Right renal pelvis (tissue), 4 donors: ENCODE measurements around the gene RCAN2. TPM values are rescaled to one million over a fixed set of nuclear protein-coding genes. Genes with fewer than 3 reads are reported as not detected.

Experiments
- DNase-seq, 4 donors: peaks; one replicate each; pipeline ENCODE4 v3.0.0-alpha.2; 2013; ENCODE audit warnings: low read depth in 4 of 4, low spot score in 3 of 4, missing footprints in 1 of 4
- polyA plus RNA-seq, 4 donors: library from polyadenylated mRNA; unstranded; fragments of 120-200 nt; gene quantifications; one replicate each; pipeline ENCODE4 v1.2.1, GENCODE V29; 2013; ENCODE audit not compliant: insufficient read length in 4 of 4

Gene RCAN2
- 10 to 100 TPM; 23.7 to 31.3 (median 28.1) TPM for polyA plus RNA-seq

DNA sequence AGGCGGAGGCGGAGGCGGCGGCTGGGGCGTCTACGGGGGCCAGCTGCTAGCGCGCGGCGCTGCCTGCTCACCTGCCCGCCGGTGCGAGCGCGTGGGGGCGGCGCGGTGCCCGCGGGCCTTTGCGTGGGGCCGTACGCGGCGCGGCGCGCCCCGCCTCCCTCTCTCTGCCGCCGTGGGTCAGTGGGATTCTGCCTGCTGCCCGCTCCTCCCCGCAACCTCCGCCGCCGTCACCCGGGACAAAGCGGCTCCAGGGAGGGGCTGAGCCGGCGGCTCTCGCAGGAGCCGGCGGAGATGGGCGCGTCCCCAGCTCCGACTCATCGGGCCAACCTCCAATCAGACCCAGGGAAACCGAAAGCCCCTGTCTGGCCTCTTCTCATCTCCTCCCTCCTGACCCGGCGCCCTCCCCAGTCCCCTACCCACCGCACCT is at the start of gene RCAN2:
RCAN2 (minus strand) TSS at position 249 of the 427 bp plus-strand sequence.
- DNase-seq, result peak in 1 of 4 donors; percentile 40

GRCh38 chr6:46539866-46540265 is 48.6 kb upstream of the RCAN2 start:
- DNase-seq, result peak in 3 of 4 donors; percentile 18 to 50 (median 33)

DNA sequence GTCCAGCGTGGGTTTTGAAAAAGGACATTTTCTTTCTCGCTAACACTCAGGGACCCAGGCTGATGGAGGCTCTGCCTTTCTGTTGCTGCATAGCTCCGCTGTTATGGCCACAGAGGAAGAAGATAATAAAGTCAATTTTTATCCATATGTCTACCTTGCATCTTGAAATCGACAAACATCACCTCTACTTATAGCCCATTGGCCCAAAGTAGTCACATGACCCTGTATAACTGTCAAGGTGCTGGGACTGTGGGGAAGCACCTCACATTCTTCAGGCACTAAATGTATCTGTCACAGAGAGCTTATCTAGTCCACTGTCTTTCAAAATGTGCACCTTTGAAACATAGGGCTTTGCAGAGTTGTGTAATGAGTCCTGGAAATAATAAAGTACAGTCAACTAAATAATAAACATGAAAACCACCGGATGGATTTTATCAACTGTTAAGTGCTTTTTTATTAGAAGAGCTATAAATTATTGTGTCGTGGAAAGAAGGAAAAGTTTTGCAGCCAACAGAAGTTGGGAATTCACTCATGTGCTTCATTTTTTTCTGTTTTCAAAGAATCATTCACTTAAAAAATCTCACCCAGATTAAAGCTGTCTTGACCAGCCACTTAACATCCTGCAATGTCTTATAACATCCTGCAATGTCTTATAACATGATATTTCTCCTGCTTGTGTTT is 47.7 kb upstream of the RCAN2 start:
- peak; percentile 18 to 48 (median 26) for DNase-seq

- DNase-seq, result no peak
Observed at GRCh38 chr6:46530896-46531295, 39.6 kb upstream of the RCAN2 start.

- DNase-seq, result no peak
Observed at GRCh38 chr6:46528961-46529750, 37.9 kb upstream of the RCAN2 start.

DNA sequence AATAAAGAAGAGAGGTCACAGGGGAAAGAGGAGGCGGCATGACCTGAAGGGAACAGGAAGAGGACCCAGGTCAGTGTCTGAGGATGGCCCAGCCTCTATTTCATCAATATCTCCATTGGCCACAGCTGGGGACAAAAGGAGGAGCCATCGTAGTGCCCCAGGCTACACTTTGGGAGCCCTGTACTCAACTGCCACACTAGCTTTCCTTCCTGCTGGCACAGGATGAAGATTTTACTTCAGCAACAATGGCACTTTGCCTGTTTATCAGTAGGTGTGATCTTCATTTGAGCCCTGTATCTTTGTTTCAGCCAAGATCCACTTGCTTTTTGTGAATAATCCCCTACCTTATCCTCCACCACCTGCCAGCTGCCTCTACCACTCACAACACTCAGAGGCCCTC is 35.4 kb upstream of the RCAN2 start:
- DNase-seq, result no peak

GRCh38 chr6:46525583-46525982 is 34.3 kb upstream of the RCAN2 start:
- DNase-seq, result no peak

DNA sequence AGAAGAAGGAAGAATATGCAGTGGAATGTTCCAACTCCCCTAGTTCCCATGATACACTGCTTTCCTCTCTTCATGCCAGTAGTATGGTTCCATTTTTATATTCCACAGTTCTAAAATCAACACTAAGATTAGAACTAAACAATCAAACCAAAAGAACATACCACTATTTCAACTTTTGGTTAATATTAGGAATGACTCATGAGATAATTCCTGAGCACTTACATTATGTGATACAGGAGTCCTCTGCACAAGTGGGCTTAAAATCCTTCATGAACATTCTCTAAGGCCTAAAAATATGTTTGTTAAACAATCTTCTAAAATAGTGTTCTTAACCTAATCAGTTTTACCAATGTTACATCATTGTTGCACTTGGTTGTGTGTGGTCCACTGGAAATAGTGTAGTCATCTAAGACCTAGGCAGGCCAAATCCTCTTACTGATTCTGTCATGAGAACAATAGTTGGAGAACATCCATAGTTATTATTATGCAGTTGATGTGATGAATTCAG is 30.3 kb upstream of the RCAN2 start:
- DNase-seq, result no peak

DNA sequence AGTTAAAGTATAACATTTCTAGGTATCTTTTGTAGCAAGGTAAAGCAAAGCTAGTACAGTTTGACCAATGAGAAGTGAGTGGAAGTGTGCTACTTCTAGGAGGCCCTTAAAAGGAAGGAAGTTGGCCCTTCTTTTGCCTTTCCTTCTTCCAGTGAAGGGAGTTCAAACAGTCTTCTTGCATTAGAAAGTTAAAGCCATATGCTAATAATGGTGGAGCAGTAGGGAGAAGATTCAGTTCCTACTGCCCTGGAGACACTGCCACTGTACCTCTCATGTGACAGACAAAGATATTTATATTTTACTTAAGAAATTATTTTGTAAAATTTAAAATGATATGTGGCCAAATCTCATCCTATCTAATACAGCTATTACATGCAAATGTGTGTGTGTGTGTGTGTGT is 26.0 kb upstream of the RCAN2 start:
- DNase-seq, result no peak

DNA sequence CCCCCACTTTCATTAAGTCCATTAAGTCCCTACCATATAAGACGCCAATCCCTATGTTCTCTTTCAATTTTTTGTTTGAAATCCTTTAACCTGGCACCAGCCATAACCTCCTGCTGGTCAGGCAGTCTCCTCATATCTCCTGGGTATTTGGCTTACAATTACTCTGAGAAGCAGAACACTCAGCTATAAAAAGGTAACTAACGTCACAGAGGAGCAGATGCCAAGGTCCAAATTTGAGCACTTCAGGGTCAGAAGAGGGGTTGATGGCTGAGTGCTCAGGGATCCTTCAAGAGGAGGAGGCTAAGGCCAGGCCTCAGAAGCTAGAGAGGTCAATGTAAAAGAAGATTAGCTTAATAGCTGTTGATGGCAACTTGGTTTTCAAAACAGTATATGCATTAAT is 22.3 kb upstream of the RCAN2 start:
- no peak for DNase-seq

- no peak for DNase-seq
Observed at GRCh38 chr6:46511320-46511719, 20.1 kb upstream of the RCAN2 start.

GRCh38 chr6:46510651-46511050 is 19.4 kb upstream of the RCAN2 start:
- DNase-seq, result peak in 1 of 4 donors; percentile 16

GRCh38 chr6:46509981-46510510 is 18.8 kb upstream of the RCAN2 start:
- DNase-seq, result no peak

GRCh38 chr6:46509063-46509462 is 17.8 kb upstream of the RCAN2 start:
- no peak for DNase-seq

DNA sequence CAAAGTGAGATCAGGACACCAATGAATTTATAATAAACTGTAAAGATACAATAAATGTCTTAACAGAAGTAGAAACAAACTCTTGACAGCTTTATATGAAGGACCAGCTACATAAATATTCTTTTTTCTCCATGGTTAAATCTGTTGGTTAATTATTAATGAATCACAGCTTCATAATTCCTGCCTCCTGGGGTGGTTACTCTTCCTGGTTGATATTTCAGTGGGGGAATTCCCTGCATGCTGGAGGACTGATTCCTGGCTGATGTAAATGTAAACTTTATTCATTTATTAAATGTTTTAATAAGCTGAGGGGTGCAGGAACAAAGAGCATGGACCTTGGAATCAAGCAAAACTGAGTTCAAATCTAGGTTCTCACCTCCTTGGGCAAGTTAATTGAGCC is 16.2 kb upstream of the RCAN2 start:
- DNase-seq, result no peak

- no peak for DNase-seq
Observed at GRCh38 chr6:46505693-46506512, 14.7 kb upstream of the RCAN2 start.

GRCh38 chr6:46504242-46504641 is 13.0 kb upstream of the RCAN2 start:
- no peak for DNase-seq

DNA sequence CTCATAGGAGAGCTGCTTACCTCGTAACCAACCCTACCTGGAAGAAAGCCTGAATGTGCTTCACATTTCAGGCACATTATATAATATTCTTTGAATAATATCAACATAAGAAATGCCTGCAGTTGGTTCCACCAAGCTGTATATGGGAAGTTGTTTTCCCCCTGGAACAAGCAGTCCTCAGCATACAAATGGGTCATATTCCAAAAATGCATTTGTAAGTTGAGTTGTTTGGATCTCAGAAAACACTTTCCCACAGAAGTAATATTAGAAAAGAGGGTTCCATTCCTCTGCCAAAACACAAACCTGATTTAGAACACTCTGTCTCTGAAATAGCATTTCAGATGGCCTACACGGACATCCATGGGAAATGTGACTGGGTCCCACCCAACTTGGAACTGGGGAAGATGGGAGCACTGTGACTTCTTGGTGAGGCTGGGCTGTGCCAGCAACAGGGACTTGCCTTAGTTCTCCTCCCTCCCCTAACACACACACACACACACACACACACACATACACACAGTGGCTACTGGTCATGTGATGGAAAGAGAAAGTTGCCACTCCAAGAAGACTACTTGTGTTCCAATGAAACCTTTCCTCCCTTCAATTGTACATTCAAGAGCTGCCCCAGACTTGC is 11.4 kb upstream of the RCAN2 start:
- no peak for DNase-seq

DNA sequence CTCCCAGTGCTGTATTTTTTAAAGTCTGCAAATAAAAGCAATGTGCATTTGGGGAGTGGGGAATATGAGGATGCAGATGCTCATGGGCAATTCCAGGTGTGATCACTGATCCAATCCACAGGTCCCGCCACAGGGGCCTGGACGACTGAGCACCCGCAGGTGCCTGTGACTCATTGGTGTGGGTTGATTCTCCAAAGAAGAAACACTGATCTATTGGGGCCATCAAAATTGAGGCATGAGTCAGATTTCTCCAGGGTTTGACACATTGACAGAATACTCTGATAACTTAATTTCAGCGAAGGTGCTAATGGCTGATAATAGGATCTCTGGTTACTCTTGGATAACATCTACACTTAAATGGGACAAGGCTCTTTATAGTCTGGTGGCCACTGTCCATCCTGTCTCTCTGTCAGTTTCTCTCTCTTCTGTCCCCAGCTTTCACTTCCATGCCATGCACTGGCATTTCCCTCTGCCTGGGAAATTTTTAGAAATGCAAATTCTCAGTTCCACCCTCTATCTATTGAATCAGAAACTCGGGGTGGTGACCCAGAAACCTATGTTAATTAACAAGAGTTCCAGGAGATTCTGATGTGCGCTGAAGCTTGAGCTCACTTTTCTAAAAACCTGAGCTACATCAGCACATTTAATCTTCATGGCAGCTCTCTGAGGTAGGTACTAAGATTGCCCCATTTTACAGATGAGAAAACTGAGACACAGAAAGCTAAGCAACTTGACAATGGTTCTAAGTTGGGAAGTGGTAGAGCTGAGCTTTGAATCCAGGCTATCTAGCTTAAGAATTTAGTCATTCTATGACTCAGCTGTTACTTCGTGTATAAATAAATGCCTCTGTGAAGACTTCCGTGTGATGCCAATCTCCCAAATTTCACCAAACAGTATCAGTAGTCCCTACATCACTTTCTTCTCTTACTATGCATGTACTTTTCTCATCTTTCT is 10.2 kb upstream of the RCAN2 start:
- no peak for DNase-seq
